ENCODE data around the gene RNF38.
A peak's percentile ranks its signal among the peaks of the same experiment; 100 is the strongest.
"Not testable (repeated sequence)": the region's sequence is repeated elsewhere in the genome, so short reads cannot be mapped to it uniquely, and the experiment has no call there.

RNF38 gene

DNA sequence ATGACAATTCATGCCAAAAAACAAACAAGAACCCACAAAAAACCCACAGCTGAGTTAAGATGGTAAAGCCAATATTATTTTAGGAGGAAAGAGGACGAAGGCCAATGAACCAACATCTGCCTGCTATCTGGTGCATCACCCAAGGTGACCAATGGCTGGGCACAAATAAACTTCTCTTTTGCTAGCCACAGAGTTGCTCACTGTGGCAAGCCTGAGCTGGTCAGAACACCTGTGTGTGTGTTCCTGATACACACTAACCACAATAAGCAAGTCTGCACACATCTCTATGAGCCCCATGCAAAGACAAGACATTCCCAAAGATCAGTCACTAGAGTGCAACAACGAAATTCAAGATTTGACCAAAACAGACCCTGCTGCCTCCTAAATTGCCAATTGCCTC, 63.1 kb downstream of the RNF38 start:
- DNase-seq (ENCODE audit: insufficient read length, low spot score) (no peak), FAIRE-seq (no peak)

DNA sequence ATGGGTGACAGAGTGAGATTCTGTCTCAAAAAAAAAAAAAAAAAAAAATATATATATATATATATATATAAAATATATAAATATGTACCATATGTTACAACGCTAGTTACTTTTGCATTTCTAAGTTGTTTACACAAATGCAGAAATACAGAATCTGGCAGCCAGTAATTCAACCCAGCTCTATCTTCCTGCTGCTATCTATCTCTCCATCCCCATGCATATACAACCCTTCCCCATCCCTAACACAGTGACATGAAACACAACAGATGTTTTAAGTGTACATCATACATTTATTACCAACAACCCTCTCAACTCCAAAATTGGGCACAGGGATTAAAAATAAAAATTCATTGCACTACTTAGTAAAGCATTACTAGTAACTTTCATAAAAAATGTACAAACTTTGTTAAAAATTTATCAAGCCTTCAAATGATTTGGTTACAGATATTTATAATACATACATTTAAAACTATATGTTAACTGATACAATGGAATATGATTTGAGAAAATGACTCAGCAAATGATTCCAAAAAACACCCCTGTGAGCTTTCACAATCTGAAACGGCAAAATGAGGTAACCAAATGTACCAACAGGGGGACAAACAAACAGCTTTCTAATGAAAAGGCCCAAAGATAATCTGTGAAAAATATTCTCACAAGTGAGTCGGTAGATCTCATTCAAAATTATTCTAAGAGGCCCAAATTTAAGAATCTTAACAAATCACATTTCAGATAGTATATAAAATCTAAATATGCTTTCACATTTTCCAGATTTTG, 63.8 kb downstream of the RNF38 start:
- no peak for DNase-seq (ENCODE audit: insufficient read length, low spot score)
- no peak for FAIRE-seq

DNA sequence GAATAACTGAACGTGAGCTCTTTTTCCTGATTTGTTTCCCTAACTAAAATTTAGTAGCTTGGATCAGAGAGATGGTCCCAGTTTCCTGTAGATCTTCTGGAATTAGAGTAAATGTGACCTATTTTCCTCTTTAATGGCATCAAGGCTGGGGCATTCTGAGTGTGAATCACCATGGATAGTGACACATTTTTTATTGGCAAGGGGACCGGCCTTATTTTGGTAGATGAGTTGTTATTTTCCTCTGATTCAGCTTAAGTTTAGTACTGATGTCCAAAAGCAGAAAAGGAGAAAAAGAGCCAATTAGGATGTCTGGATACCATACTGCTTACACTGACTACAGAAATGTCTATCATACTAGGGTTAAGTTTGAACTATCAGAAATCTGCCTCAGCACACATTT, 68.1 kb downstream of the RNF38 start:
- no peak for DNase-seq (ENCODE audit: insufficient read length, low spot score)
- FAIRE-seq: no peak

DNA sequence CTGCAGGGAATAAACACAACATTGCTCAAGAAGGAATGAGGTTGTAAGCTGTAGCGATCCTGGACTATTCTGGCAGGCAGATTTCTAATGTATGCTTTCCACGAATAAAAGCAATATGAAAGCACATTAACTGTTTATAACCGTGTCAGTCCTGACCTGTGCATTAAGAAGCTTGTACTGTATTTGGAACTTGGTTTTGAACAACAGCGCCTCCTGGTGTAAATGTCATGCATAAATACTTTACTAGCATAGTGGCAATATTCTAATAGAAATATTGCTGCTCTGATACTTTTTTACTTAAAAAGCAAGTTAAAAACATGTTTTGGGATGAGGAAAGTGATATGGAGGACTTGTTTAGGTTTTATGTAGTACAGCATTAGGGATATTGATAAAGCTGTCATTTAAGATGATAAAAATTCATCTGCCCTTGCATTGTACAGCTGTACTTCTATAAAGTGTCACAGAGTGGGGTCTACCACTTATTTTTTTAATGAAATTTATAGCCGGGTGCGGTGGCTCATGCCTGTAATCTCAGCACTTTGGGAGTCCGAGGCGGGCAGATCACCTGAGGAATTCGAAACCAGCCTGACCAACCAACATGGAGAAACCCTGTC, 71.2 kb downstream of the RNF38 start:
- DNase-seq (ENCODE audit: insufficient read length, low spot score) (peak; percentile 72), FAIRE-seq (no peak)

DNA sequence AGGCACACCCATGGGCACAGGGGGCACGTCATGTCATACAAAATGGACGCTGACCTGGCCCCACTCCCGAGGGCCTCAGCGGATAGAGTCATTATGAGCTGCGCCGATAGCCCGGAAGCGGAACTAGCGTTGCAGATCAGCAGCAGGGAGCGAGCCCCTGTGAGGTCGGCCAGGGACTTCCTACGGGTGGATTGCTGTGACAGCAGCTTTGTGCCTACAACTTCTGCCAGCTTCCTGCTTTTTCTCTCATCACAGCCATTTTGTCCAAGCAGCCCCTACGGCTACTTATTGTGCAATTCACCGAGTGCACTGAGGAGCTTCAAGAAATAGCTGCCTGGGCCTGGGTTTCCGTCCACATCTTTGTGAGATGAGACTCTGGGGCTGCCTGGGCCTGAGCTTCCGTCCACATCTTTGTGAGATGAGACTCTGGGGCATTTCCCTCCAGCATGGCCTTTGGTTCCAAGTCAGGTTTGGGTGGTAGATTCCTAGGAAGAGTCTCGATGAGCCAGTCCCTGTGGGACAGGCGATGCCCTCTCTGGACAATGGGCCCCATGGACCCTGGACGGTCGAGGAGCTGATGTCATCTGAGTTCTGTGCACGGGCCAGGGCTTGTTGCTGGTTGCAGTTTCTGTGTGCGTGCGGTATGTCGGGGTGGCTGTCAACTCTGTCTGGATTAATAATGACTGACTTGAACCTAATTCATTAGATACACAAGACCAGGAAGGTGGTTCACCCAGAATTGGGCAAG, 74.8 kb downstream of the RNF38 start:
- FAIRE-seq: no peak

DNA sequence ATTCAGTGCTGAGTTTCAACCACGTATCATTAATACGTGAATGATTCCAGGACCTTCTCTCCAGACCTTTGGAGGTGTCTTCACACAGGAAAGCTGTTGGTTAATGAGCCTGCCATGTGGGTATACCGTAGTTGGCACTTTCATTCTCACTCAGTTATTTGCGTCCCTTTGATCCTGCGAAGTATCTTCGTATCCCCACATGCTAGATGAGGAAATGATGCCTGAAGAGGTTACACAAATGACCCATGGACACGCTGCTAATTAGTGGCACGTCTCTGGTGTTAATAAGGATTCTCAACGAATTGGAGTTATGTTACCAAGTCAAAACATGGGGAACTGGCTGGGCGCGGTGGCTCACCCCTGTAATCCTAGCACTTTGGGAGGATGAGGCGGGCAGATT, 76.1 kb downstream of the RNF38 start:
- FAIRE-seq (no peak), DNase-seq (ENCODE audit: insufficient read length, low spot score) (no peak)

More for the DNA sequence above, 74.8 kb downstream of the RNF38 start:
- no peak for DNase-seq (ENCODE audit: insufficient read length, low spot score)

DNA sequence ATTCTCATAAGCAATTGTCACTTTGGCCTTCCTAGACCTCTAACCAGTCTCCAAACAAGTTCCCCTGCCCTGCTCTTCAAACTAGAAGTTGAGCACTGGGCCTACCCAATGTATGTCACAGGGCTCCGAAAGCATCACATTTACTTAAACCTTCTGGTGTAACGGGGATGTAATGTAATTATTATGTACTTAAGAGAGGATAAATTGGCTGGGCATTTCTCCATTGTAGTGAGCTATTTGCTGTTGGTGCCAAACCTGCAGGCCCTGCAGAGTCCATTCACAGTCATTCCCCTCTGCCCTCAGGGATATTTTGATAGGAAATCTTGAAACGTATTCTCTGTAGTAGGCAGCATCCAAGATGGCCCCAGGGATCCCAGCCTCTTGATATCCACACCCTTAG, 77.6 kb downstream of the RNF38 start:
- FAIRE-seq: no peak

GRCh38 chr9:36321903-36322302, 78.2 kb downstream of the RNF38 start:
- not testable (repeated sequence) for DNase-seq (ENCODE audit: insufficient read length, low spot score); FAIRE-seq

More for the DNA sequence above, 77.6 kb downstream of the RNF38 start:
- DNase-seq (ENCODE audit: insufficient read length, low spot score): no peak

- DNase-seq (ENCODE audit: insufficient read length, low spot score): no peak
- FAIRE-seq: no peak
Observed at GRCh38 chr9:36320466-36320865, 79.6 kb downstream of the RNF38 start.

DNA sequence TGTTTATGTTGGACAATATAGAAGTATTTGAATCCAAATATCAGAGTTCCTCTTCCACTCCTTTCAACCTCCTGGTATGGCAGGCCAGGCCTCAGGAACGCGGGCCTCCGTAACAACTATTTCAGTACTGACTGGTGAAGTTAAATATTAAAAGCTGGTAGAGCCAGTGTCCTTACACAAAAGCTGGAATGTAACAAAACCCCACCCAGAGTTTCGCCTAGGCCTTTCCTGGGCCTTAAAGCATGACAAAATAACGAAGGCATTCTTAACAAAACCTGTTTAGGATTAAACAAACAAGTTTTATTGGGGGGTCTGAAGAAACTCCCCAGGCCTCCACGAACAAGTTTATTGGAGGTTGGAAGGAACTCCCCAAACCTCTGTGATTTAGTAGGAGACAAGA, 80.3 kb downstream of the RNF38 start:
- no peak for FAIRE-seq

DNA sequence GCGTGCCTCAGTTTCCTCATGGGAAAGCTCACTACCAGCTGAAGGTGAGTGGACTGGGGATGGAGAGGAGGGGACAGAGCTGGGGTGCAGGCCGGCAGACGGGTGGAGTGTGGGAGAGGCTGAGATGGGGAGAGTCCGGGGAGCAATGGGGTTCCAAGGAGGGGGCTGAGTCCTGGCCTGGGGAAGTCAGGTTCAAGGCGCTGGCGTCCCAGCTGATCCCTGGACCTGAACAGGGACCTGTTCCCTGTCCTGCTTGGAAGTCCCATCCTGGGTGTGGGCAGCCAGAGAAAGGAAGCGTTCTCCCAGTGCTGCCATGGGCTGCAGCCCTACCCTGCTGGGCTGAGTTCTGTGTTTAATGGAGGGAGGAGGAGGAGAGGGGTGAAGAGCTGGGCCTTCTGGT, 80.9 kb downstream of the RNF38 start:
- FAIRE-seq (no peak), DNase-seq (ENCODE audit: insufficient read length, low spot score) (no peak)

More for the DNA sequence above, 80.3 kb downstream of the RNF38 start:
- no peak for DNase-seq (ENCODE audit: insufficient read length, low spot score)

GRCh38 chr9:36318212-36318802, 81.8 kb downstream of the RNF38 start:
- DNase-seq (ENCODE audit: insufficient read length, low spot score) (no peak), FAIRE-seq (no peak)

- FAIRE-seq: no peak
- no peak for DNase-seq (ENCODE audit: insufficient read length, low spot score)
Observed at GRCh38 chr9:36317766-36318165, 82.3 kb downstream of the RNF38 start.

GRCh38 chr9:36316611-36317317, 83.3 kb downstream of the RNF38 start:
- no peak for DNase-seq (ENCODE audit: insufficient read length, low spot score)
- FAIRE-seq: no peak

- DNase-seq (ENCODE audit: insufficient read length, low spot score): no peak
- FAIRE-seq: no peak
Observed at GRCh38 chr9:36316049-36316448, 84.0 kb downstream of the RNF38 start.

- DNase-seq (ENCODE audit: insufficient read length, low spot score): no peak
Observed at GRCh38 chr9:36315283-36315682, 84.8 kb downstream of the RNF38 start.

DNA sequence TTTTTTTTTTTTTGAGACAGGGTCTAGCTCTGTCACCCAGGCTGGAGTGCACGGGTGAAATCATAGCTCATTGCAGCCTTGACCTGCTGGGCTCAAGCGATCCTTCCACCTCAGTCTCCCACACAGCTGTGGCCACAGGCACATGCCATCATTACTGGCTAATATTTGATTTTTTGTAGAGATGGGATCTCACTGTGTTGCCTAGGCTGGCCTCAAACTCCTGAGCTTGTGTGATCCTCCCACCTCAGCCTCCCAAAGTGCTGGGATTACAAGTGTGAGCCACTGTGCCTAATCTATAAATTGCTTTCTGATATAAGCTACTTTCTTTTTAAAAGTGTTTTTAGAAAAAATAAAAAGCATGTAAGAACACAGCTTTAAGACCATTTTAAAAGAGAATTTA, 85.3 kb downstream of the RNF38 start:
- no peak for FAIRE-seq
- DNase-seq (ENCODE audit: insufficient read length, low spot score): no peak

More at GRCh38 chr9:36315283-36315682, 84.8 kb downstream of the RNF38 start:
- no peak for FAIRE-seq

DNA sequence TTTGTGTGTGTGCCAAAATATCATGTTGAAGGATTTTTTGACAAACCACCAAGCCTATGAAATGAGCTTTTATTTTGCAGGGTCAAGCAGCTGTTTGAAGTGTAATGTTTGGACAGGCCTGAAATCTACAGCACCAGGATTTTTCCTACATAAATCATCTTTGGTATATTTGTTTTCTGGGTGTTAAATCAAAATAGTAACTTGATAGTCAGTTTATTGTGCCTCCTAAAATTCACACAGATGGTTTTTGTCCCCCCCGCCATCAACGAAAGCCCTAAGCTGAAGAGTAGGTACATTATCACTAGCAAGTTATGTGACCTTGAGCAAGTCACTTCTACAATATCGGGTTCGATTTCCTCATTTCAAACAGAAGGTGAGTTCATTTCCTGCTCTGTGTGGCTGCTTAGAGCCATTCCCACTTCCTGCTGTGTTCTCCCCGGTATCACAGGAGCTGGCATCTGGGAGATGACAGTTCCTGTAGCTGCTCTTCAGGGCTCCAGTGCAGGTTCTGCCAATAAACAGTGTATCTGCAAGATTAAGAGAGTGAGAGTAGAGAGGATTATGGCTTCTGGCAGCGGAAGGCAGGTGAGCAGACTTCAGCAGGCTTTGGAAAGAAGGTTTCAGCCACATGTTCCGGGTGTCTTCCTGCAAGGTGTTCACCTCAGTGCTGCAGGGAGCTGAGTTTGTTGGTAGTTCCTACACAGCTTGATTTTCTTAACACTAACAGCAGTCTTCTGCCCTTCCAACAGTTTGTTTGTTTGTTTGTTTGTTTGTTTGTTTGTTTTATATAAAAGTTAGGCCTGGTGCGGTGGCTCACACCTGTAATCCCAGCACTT, 93.4 kb downstream of the RNF38 start:
- no peak for FAIRE-seq

DNA sequence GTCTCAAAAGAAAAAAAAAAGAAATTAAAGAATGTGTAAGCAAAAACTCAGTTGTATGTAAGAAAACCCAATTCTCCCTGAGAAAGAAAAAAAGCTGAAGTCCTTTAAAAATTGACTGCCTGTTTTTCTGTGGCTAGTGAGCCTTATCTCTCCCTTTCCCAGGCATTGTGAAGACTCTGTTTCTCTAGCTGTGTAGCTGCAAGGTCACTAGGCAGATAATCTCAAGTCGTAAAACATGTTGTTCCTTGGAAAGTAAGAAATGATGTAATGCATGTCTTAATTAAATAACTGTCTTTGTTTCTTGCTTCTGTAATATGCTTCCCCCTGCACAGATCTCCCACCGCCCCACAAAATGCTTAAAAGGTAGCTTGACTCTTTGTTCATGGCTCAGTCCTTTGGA, 95.7 kb downstream of the RNF38 start:
- not testable (repeated sequence) for DNase-seq (ENCODE audit: insufficient read length, low spot score); FAIRE-seq

More for the DNA sequence above, 93.4 kb downstream of the RNF38 start:
- DNase-seq (ENCODE audit: insufficient read length, low spot score): peak; percentile 30

- DNase-seq (ENCODE audit: insufficient read length, low spot score) (no peak), FAIRE-seq (no peak)
Observed at GRCh38 chr9:36301227-36301626, 98.8 kb downstream of the RNF38 start.
